Endothelial cell of umbilical vein (primary cell): ENCODE measurements around the gene KCNK10.

Experiments
- CTCF ChIP-seq, 2 donors: IDR thresholded peaks; 1 replicate in 1 of 2; 2 replicates in 1 of 2; pipeline ENCODE4 v1.5.1; 2011; ENCODE audit warnings: low read length in 2 of 2, mild to moderate bottlenecking in 2 of 2, moderate library complexity in 2 of 2, control low read depth in 1 of 2, inconsistent platforms in 1 of 2, low read depth in 1 of 2; ENCODE audit not compliant: insufficient read depth in 1 of 2; ENCODE audit errors: extremely low read depth in 1 of 2
- EZH2 ChIP-seq: IDR thresholded peaks from 2 replicates; pipeline ENCODE4 v1.6.1; 2012; ENCODE audit warnings: borderline replicate concordance, low read depth, mild to moderate bottlenecking, moderate library complexity, low read length, inconsistent platforms; ENCODE audit not compliant: severe bottlenecking
- POLR2A ChIP-seq: IDR thresholded peaks from 2 replicates; pipeline ENCODE4 v1.6.1; 2012; ENCODE audit warnings: low read depth, mild to moderate bottlenecking, control low read depth, low read length

- no peak for TF ChIP-seq CTCF (IDR thresholded peaks at IDR 0.05; ENCODE audit: extremely low read depth in 1 of 2, insufficient read depth in 1 of 2, low read depth in 1 of 2, low read length in 2 of 2)
- TF ChIP-seq POLR2A: no peak
- TF ChIP-seq EZH2: no peak
Observed at GRCh38 chr14:88363644-88364043, 40.6 kb upstream of the KCNK10 start.
